ENCODE data around the gene DOC2A. TPM values are rescaled to one million over a fixed set of nuclear protein-coding genes. Genes with fewer than 3 reads are reported as not detected.
A peak's percentile ranks its signal among the peaks of the same experiment; 100 is the strongest.

The DOC2A gene
- total and polyA plus RNA-seq, 4 donors, result 0.09 to 0.22 (median 0.17) TPM; not detected in 1

- H3K9me3 ChIP-seq (ENCODE audit: control insufficient read depth in 4 of 4, low read length in 3 of 4), result no peaks in the 10 kb centered on the region
- H3K27ac ChIP-seq (ENCODE audit: low read depth in 1 of 2, low read length in 2 of 2), result peak overlapping the region; percentile 4 to 32
- H3K9ac ChIP-seq (ENCODE audit: low read depth in 1 of 2, low read length in 2 of 2), result no peak overlapping the region
- H3K27me3 ChIP-seq (ENCODE audit: control insufficient read depth in 4 of 4, insufficient read depth in 4 of 4, low read length in 3 of 4), result no peaks in the 10 kb centered on the region
- H3K4me1 ChIP-seq (ENCODE audit: control insufficient read depth in 4 of 4, insufficient read depth in 4 of 4, low read length in 3 of 4), result peaks cover 2 to 11% (median 7%) of the 10 kb centered on the region in 4 donors
- no peaks in the 10 kb centered on the region for H3K36me3 ChIP-seq (ENCODE audit: control insufficient read depth in 4 of 4, insufficient read depth in 3 of 4, low read depth in 1 of 4, low read length in 3 of 4)
- TF ChIP-seq JUND (IDR thresholded peaks at IDR 0.05), result no peak
- no peak for TF ChIP-seq ATF3 (IDR thresholded peaks at IDR 0.05)
- TF ChIP-seq EGR1 (IDR thresholded peaks at IDR 0.05; ENCODE audit: low read depth in 2 of 2), result no peak
- no peak for TF ChIP-seq CTCF (IDR thresholded peaks at IDR 0.05; ENCODE audit: low read depth, low read length, missing input control)
- no peak for TF ChIP-seq HNF4A (conservative IDR thresholded peaks at IDR 0.05)
- TF ChIP-seq NR2F2 (IDR thresholded peaks at IDR 0.05), result no peak
- TF ChIP-seq ZBTB33 (IDR thresholded peaks at IDR 0.05), result no peak
- peak; percentile 14 for TF ChIP-seq SP1 (IDR thresholded peaks at IDR 0.05)
- WGBS, result 13% methylated on average over 19 of the region's 19 CpGs
- no peak for DNase-seq (ENCODE audit: low spot score)
- peak overlapping the region; percentile 43 to 63 (median 60) for H3K4me3 ChIP-seq (ENCODE audit: low read depth in 1 of 3, low read length in 3 of 3)
These were observed 42.7 kb upstream of the DOC2A start for GRCh38 chr16:30053376-30054015.

- peak overlapping the region; percentile 4 to 32 for H3K27ac ChIP-seq (ENCODE audit: low read depth in 1 of 2, low read length in 2 of 2)
- TF ChIP-seq RAD21 (IDR thresholded peaks at IDR 0.05), result no peak
- TF ChIP-seq FOXA1 (IDR thresholded peaks at IDR 0.05), result peak; percentile 20
- peak in 1 of 2 donors; percentile 74 for TF ChIP-seq GABPA (IDR thresholded peaks at IDR 0.05 in 1 of 2, conservative IDR thresholded peaks at IDR 0.05 in 1 of 2)
- peak in 1 of 2 donors; percentile 34 for TF ChIP-seq HNF4A (conservative IDR thresholded peaks at IDR 0.05)
- TF ChIP-seq CTCF (IDR thresholded peaks at IDR 0.05; ENCODE audit: low read depth, low read length, missing input control), result no peak
- TF ChIP-seq ATF3 (IDR thresholded peaks at IDR 0.05), result no peak
- no peak for TF ChIP-seq JUND (IDR thresholded peaks at IDR 0.05)
- no peak for TF ChIP-seq MAX (IDR thresholded peaks at IDR 0.05)
- no peak for TF ChIP-seq TAF1 (conservative IDR thresholded peaks at IDR 0.05)
- TF ChIP-seq YY1 (IDR thresholded peaks at IDR 0.05), result peak; percentile 83
- peak; percentile 43 for TF ChIP-seq REST (IDR thresholded peaks at IDR 0.05)
- TF ChIP-seq FOXA2 (IDR thresholded peaks at IDR 0.05), result no peak
- TF ChIP-seq ZBTB33 (IDR thresholded peaks at IDR 0.05), result peak; percentile 80
- peak in 1 of 2 donors; percentile 46 for TF ChIP-seq EGR1 (IDR thresholded peaks at IDR 0.05; ENCODE audit: low read depth in 2 of 2)
- no peak for TF ChIP-seq NR2F2 (IDR thresholded peaks at IDR 0.05)
These were observed 42.0 kb upstream of the DOC2A start for GRCh38 chr16:30052671-30053372.

More at GRCh38 chr16:30052671-30053372, 42.0 kb upstream of the DOC2A start:
- no peaks in the 10 kb centered on the region for H3K9me3 ChIP-seq (ENCODE audit: control insufficient read depth in 4 of 4, low read length in 3 of 4)
- DNase-seq (ENCODE audit: low spot score), result peak; percentile 97
- no peak overlapping the region for H3K9ac ChIP-seq (ENCODE audit: low read depth in 1 of 2, low read length in 2 of 2)
- no peaks in the 10 kb centered on the region for H3K27me3 ChIP-seq (ENCODE audit: control insufficient read depth in 4 of 4, insufficient read depth in 4 of 4, low read length in 3 of 4)
- H3K4me3 ChIP-seq (ENCODE audit: low read depth in 1 of 3, low read length in 3 of 3), result peak overlapping the region; percentile 43 to 63 (median 60)
- peaks cover 2 to 11% (median 7%) of the 10 kb centered on the region in 4 donors for H3K4me1 ChIP-seq (ENCODE audit: control insufficient read depth in 4 of 4, insufficient read depth in 4 of 4, low read length in 3 of 4)
- H3K36me3 ChIP-seq (ENCODE audit: control insufficient read depth in 4 of 4, insufficient read depth in 3 of 4, low read depth in 1 of 4, low read length in 3 of 4), result no peaks in the 10 kb centered on the region
- 6% methylated on average over 58 of the region's 58 CpGs for WGBS
